Skeletal muscle tissue (tissue), 4 donors: ENCODE measurements around the gene RPTN. TPM values are rescaled to one million over a fixed set of nuclear protein-coding genes. Genes with fewer than 3 reads are reported as not detected.
"Not testable (repeated sequence)": the region's sequence is repeated elsewhere in the genome, so short reads cannot be mapped to it uniquely, and the experiment has no call there.

Experiments
- H3K27ac ChIP-seq: one replicate; pipeline ENCODE4 v1.7.0; 2013; ENCODE audit warnings: mild to moderate bottlenecking, low read depth, low read length, inconsistent platforms
- H3K27me3 ChIP-seq, 3 donors: one replicate each; pipeline ENCODE4 v1.7.0; 2013; ENCODE audit warnings: low read length in 3 of 3; ENCODE audit not compliant: control insufficient read depth in 3 of 3, insufficient read depth in 3 of 3
- H3K36me3 ChIP-seq, 3 donors: one replicate each; pipeline ENCODE4 v1.7.0; 2013; ENCODE audit warnings: low read length in 3 of 3; ENCODE audit not compliant: control insufficient read depth in 3 of 3, insufficient read depth in 3 of 3
- H3K4me1 ChIP-seq, 3 donors: one replicate each; pipeline ENCODE4 v1.7.0; 2013; ENCODE audit warnings: low read length in 3 of 3, mild to moderate bottlenecking in 3 of 3; ENCODE audit not compliant: control insufficient read depth in 3 of 3, insufficient read depth in 3 of 3
- H3K4me3 ChIP-seq, 3 donors: one replicate each; pipeline ENCODE4 v1.7.0; 2013; ENCODE audit warnings: low read length in 3 of 3
- H3K9ac ChIP-seq, 3 donors: one replicate each; pipeline ENCODE4 v1.7.0; 2013; ENCODE audit warnings: low read length in 3 of 3, mild to moderate bottlenecking in 3 of 3, moderate library complexity in 2 of 3, low read depth in 1 of 3
- H3K9me3 ChIP-seq, 3 donors: one replicate each; pipeline ENCODE4 v1.7.0; 2013; ENCODE audit warnings: low read length in 3 of 3; ENCODE audit not compliant: control insufficient read depth in 3 of 3
- total RNA-seq: library from RNA; depleted of rRNA; stranded (reverse); fragments of >200 nt; gene quantifications from one replicate; pipeline ENCODE4 v1.2.3, GENCODE V29; 2014
- donor health status: Osteomylitis.

RPTN gene
- total RNA-seq, 1 donor from 2014 or later, result not detected

DNA sequence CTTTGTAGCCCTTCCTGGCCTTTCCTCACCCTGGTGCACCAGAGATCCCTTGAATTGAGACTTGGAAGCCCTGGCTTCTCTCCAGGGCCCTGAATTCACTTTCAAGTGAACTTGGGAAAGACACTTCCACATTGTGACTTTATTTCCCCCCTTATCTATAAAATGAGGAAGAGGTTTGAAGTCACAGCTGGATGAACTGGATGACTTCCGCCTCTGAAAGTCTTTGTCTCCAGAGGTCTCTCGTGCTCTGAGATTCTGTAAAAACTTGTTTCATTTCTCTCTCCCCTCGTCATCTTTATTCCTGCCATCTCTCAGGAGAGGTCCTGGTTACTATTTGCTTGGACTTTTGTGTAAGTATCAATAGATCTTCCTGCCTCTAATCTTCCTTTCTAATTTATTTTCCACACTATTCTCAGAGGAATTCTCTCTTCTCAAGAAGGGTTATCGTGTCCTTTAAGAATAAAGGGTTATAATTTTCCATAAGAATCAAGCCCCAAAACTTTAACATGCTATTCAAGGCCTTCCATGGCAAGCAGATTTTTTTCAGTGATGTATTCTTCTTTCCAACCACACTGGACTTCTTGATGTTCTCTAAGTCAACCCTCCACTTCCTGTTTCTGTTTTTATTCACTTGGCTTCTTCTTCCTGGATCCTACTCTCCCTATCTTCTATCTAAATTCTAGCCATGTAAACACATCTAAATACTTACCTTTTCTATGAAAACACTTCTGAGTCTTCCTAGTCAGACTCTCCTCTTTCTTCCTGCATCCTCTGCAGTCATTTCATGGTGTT is 6.5 kb upstream of the RPTN start:
- Histone ChIP-seq H3K4me1 (no peaks in the 10 kb centered on the region), H3K27ac (no peak overlapping the region)

DNA sequence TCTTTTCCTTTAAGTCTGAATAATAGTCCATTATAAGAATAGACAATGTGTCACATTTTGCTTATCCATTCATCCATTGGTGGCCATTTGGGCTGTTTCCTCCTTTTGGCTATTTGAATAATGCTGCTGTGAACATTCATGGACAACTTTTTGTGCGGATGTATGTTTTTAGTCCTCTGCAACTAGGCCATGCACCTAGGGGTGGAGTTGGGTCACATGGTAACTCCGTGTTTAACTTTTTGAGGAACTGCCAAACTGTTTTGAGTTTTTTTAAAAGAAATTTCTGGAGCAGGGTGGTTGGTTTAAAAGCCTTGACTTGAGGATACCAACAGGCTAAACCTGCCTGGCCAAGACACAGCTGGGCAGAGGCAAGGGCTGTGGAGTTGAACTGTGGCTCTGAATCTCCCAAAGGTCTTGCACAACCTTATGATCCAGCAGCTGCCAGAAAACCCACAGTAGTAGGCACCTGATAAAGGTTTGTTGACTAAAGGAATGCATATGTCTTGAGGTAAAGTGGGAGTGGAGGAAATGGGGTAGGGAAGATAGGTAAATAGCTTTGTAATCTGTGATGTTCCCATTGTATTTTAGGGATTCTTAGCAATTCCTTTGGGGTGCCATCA is 5.6 kb upstream of the RPTN start:
- Histone ChIP-seq H3K27ac (no peak overlapping the region), H3K27me3 (no peaks in the 10 kb centered on the region), H3K36me3 (no peaks in the 10 kb centered on the region), H3K9ac (no peak overlapping the region), H3K4me3 (no peak overlapping the region), H3K9me3 (no peaks in the 10 kb centered on the region), H3K4me1 (no peaks in the 10 kb centered on the region)

More for the DNA sequence above, 6.5 kb upstream of the RPTN start:
- H3K4me3 ChIP-seq, result no peak overlapping the region
- H3K36me3 ChIP-seq, result no peaks in the 10 kb centered on the region
- H3K27me3 ChIP-seq, result no peaks in the 10 kb centered on the region
- H3K9me3 ChIP-seq, result no peaks in the 10 kb centered on the region
- no peak overlapping the region for H3K9ac ChIP-seq

DNA sequence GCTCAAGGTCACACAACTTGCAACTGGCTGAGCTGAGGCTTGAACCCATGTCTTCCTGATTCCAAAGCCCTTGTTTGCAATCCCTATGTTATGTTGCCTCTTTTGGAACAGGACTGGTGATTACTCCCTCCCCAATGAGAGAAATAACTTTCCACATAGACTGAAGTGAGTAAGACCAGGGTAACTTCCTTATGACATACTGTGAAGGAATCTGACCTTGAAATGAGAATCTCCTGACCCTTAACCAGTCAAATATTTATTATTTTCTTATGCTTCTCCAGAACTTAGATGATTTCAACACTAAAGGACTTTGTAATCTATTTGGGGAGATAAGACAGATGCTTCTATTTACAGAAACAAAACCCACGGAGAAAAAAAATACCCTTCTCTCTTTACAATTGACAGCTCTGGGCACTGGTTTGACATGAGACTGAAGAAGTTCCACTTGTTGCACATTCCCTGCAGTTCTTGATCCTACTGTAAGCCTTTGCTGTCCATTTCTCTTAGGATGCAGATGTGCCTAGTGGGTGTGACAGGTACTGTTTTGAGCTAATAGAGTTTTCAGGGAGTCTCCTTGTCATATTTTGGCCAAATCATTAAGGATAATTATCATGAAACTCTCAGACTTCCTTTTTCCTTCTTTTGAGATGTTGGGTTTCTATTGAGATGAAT is 3.9 kb upstream of the RPTN start:
- no peak overlapping the region for H3K4me3 ChIP-seq
- H3K9ac ChIP-seq, result no peak overlapping the region
- H3K27me3 ChIP-seq, result no peaks in the 10 kb centered on the region
- no peaks in the 10 kb centered on the region for H3K4me1 ChIP-seq
- no peaks in the 10 kb centered on the region for H3K36me3 ChIP-seq
- no peak overlapping the region for H3K27ac ChIP-seq
- H3K9me3 ChIP-seq, result no peaks in the 10 kb centered on the region

DNA sequence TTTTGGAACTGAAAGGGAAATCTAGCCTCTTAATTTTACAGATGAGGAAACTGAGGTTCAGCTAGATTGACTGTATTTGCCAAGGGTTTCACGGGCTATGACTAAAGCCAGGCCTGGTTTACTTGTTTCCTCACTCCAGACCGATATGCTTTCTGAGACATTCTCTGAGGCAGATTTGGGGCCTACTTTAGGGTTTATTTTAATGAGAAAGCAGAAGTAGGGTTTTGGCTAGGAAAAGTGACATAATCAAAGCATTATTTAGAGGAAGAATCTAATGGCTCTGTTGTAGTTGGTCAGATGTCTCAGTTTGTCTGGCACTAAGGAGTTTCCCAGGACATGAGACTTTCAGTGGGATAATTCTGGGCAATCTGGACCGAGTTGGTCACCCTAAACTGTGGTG is 1.5 kb upstream of the RPTN start:
- Histone ChIP-seq H3K4me3 (no peak overlapping the region), H3K27ac (peak overlapping the region; percentile 30), H3K36me3 (no peaks in the 10 kb centered on the region), H3K27me3 (no peaks in the 10 kb centered on the region), H3K9me3 (no peaks in the 10 kb centered on the region), H3K9ac (no peak overlapping the region), H3K4me1 (no peaks in the 10 kb centered on the region)

DNA sequence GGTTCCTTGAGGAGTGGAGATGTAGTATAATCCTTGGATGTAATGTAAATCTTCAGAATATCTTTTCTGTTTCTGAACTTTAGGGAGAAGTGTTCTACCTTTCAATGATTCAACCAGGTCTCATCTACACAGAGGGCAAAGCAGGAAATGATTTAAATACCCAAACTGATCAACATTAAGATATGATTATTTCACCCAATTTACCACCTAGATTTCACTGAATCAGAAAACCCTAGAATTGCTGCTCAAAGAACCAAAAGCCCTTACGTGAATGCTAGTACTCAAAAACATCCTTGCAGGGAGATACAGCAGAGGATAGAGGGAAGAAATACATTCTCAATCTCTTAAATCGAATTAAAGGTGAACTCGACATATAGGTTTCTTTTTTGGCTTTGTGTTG is 5.0 kb downstream of the RPTN start:
- H3K9ac ChIP-seq, result no peak overlapping the region

DNA sequence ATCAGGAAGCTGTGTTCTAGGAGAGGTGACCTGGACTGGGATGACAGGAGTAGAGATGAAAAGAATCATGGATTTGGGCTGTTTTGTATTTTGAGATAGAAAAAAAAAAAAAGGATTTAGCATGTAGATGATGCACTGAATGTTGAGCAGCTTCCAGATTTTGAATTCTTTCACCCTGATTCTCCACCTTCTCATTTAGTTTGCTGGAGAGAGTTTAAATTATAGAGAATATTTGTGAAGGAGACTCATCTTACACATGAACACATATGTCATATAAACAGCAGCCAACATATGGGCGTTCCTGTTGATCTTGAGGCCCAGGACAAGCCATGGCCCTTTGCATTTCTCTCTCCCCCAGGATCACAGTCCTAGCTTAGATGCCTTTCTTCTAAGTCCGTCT is 7.4 kb downstream of the RPTN start:
- no peak overlapping the region for H3K27ac ChIP-seq
- H3K9ac ChIP-seq, result no peak overlapping the region
- no peaks in the 10 kb centered on the region for H3K4me1 ChIP-seq
- no peaks in the 10 kb centered on the region for H3K36me3 ChIP-seq
- H3K9me3 ChIP-seq, result peaks cover 0 to 5% (median 4%) of the 10 kb centered on the region in 3 donors
- no peak overlapping the region for H3K4me3 ChIP-seq
- no peaks in the 10 kb centered on the region for H3K27me3 ChIP-seq

More for the DNA sequence above, 5.0 kb downstream of the RPTN start:
- Histone ChIP-seq H3K27me3 (no peaks in the 10 kb centered on the region), H3K36me3 (no peaks in the 10 kb centered on the region), H3K4me3 (no peak overlapping the region), H3K4me1 (no peaks in the 10 kb centered on the region), H3K27ac (no peak overlapping the region), H3K9me3 (no peaks in the 10 kb centered on the region)

DNA sequence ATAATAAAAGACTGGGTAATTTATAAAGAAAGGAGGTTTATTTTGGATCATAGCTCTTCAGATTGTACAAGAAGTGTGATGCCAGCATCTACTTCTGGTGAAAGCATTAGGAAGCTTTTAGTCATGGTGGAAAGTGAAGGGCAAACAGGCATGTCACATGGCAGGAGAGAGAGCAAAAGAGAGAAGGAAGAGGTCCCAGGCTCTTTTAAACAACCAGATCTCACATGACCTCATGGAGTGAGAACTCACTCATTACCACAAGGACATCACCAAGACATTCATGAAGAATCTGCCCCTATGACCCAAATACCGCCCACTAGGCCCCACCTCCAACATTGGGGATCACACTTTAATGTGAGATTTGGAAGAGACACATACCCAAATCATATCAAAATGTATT is 10.0 kb downstream of the RPTN start:
- H3K36me3 ChIP-seq, result no peaks in the 10 kb centered on the region
- H3K4me1 ChIP-seq, result no peaks in the 10 kb centered on the region
- no peak overlapping the region for H3K27ac ChIP-seq
- H3K9me3 ChIP-seq, result peaks cover 0 to 5% (median 4%) of the 10 kb centered on the region in 3 donors
- no peaks in the 10 kb centered on the region for H3K27me3 ChIP-seq
- H3K9ac ChIP-seq, result no peak overlapping the region
- no peak overlapping the region for H3K4me3 ChIP-seq

DNA sequence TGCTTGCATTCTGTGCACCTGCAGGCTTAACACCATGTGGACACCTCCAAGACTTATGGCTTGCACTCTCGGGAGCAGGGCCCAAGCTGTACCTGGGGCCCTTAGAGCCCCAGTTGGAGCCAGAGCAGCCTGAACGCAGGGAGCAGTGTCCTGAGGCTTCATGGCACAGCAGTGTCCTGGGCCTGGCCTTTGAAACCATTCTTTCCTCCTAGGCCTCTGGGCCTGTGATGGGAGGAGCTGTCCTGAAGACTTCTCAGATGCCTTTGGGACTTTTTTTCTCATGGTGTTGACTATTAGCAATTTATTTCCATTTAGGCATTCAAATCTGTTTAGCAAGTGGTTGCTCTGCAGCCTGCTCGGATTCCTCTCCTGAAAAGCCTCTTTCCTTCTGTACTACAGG is 11.0 kb downstream of the RPTN start:
- Histone ChIP-seq H3K27ac (no peak overlapping the region), H3K9ac (no peak overlapping the region), H3K27me3 (no peaks in the 10 kb centered on the region), H3K4me1 (no peaks in the 10 kb centered on the region), H3K36me3 (no peaks in the 10 kb centered on the region), H3K4me3 (no peak overlapping the region), H3K9me3 (peaks cover 0 to 5% (median 4%) of the 10 kb centered on the region in 3 donors)

DNA sequence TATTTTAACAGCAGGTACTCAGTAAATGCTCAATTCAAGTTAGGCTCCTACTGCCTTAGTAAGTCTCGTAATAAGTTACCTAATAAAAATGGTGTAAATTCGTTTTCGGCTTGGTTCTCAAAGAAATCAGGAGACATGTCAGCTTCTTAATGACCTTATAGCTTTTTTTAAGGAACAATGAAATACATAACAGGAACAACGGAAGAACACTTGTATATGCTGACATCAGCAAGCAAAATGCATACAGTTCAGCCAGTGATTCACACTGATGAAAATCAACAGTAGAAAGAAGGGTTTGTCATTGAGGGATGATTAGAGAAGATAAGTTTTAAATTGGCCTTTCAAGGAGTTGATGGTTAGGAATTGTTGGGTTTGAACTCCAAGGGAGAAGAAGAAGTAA is 13.3 kb downstream of the RPTN start:
- Histone ChIP-seq H3K36me3 (no peaks in the 10 kb centered on the region), H3K27me3 (peaks cover 0 to under 1% (median 0%) of the 10 kb centered on the region in 3 donors), H3K27ac (no peak overlapping the region), H3K9ac (no peak overlapping the region), H3K4me1 (no peaks in the 10 kb centered on the region), H3K4me3 (no peak overlapping the region), H3K9me3 (peaks cover 0 to 5% (median 4%) of the 10 kb centered on the region in 3 donors)

DNA sequence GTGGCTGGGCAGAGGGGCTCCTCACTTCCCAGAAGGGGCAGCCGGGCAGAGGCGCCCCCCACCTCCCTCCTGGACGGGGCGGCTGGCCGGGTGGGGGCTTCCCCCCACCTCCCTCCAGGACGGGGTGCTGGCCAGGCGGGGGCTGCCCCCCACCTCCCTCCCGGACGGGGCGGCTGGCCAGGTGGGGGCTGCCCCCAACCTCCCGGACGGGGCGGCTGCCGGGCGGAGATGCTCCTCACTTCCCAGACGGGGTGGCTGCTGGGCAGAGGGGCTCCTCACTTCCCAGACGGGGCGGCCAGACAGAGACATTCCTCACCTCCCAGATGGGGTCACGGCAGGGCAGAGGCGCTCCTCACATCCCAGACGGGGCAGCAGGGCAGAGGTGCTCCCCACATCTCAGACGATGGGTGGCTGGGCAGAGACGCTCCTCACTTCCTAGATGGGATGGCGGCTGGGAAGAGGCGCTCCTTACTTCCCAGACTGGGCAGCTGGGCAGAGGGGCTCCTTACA is 14.3 kb downstream of the RPTN start:
- H3K4me3 ChIP-seq, H3K9ac ChIP-seq, H3K27me3 ChIP-seq, H3K4me1 ChIP-seq, H3K36me3 ChIP-seq, H3K27ac ChIP-seq, H3K9me3 ChIP-seq: not testable (repeated sequence)
